GM19468 (cell line): Measurements from ENCODE around the gene ITGA2B.
"Not testable (repeated sequence)": the region's sequence is repeated elsewhere in the genome, so short reads cannot be mapped to it uniquely, and the experiment has no call there.

Experiments
- ATAC-seq: cut with Tn5 transposase; IDR thresholded peaks from one replicate; pipeline ENCODE4 v1.9.1; 2021; ENCODE audit warnings: mild to moderate bottlenecking, moderate library complexity, moderate number of reproducible peaks; ENCODE audit not compliant: unreplicated experiment; ENCODE audit errors: extremely low read depth

ITGA2B gene

GRCh38 chr17:44372036-44372435 lies 17.4 kb downstream of the ITGA2B start:
- ATAC-seq, result no peak

- not testable (repeated sequence) for ATAC-seq
Measured at GRCh38 chr17:44369414-44370023, 19.9 kb downstream of the ITGA2B start.

GRCh38 chr17:44368391-44369243 lies 20.8 kb downstream of the ITGA2B start:
- ATAC-seq, result not testable (repeated sequence)

GRCh38 chr17:44367231-44367979 lies 22.0 kb downstream of the ITGA2B start:
- ATAC-seq, result no peak

- ATAC-seq, result not testable (repeated sequence)
Measured at GRCh38 chr17:44365051-44365450, 24.4 kb downstream of the ITGA2B start.

- ATAC-seq, result no peak
Measured at GRCh38 chr17:44363613-44364159, 25.8 kb downstream of the ITGA2B start, which contains the start of gene FAM171A2. FAM171A2 (minus strand) TSS chr17:44363853; CDS start chr17:44363714, 139 bp downstream.

- ATAC-seq, result no peak
Measured at GRCh38 chr17:44362949-44363612, 26.4 kb downstream of the ITGA2B start.

GRCh38 chr17:44362459-44362948 lies 26.9 kb downstream of the ITGA2B start:
- ATAC-seq, result no peak

- no peak for ATAC-seq
Measured at GRCh38 chr17:44361292-44362260, 27.9 kb downstream of the ITGA2B start.

GRCh38 chr17:44360826-44361225 lies 28.6 kb downstream of the ITGA2B start:
- no peak for ATAC-seq

GRCh38 chr17:44360144-44360533 lies 29.3 kb downstream of the ITGA2B start:
- no peak for ATAC-seq

GRCh38 chr17:44359458-44360143 lies 29.8 kb downstream of the ITGA2B start:
- no peak for ATAC-seq

GRCh38 chr17:44359006-44359405 lies 30.4 kb downstream of the ITGA2B start:
- no peak for ATAC-seq

- ATAC-seq, result no peak
Measured at GRCh38 chr17:44358066-44358465, 31.4 kb downstream of the ITGA2B start.

GRCh38 chr17:44356241-44356640 lies 33.2 kb downstream of the ITGA2B start:
- no peak for ATAC-seq

- ATAC-seq, result no peak
Measured at GRCh38 chr17:44355642-44356099, 33.8 kb downstream of the ITGA2B start.

GRCh38 chr17:44354582-44355561 lies 34.6 kb downstream of the ITGA2B start:
- ATAC-seq, result no peak
